ENCODE data around the gene CAD. TPM values are rescaled to one million over a fixed set of nuclear protein-coding genes. Genes with fewer than 3 reads are reported as not detected.

CAD gene
- total RNA-seq, 1 donor from 2014 or later: 27.1 TPM

GRCh38 chr2:27245116-27245515 is 27.9 kb downstream of the CAD start:
- DNase-seq (no peak), ATAC-seq (no peak)
- peaks cover 8% of the 10 kb centered on the region for H3K27me3 ChIP-seq
- intact Hi-C loops (cut with DNase I): no loop called here
- H3K4me1 ChIP-seq: peaks cover 2% of the 10 kb centered on the region
- H3K27ac ChIP-seq: no peak overlapping the region
- no peak overlapping the region for H3K4me3 ChIP-seq
- peaks cover 45% of the 10 kb centered on the region for H3K36me3 ChIP-seq
- H3K9me3 ChIP-seq: no peaks in the 10 kb centered on the region
- no peak for TF ChIP-seq CTCF (IDR thresholded peaks at IDR 0.05)

GRCh38 chr2:27245626-27246025 is 28.5 kb downstream of the CAD start:
- Histone ChIP-seq H3K36me3 (peaks cover 40% of the 10 kb centered on the region), H3K4me1 (peaks cover 5% of the 10 kb centered on the region), H3K9me3 (no peaks in the 10 kb centered on the region), H3K27me3 (peaks cover 13% of the 10 kb centered on the region), H3K27ac (no peak overlapping the region), H3K4me3 (no peak overlapping the region)
- intact Hi-C loops (cut with DNase I): no loop called here
- DNase-seq (no peak), ATAC-seq (no peak)
- TF ChIP-seq CTCF (IDR thresholded peaks at IDR 0.05): no peak

GRCh38 chr2:27247893-27248292 is 30.7 kb downstream of the CAD start:
- Histone ChIP-seq H3K36me3 (peaks cover 17% of the 10 kb centered on the region), H3K4me3 (no peak overlapping the region), H3K4me1 (peaks cover 5% of the 10 kb centered on the region), H3K27me3 (peaks cover 29% of the 10 kb centered on the region), H3K9me3 (no peaks in the 10 kb centered on the region), H3K27ac (no peak overlapping the region)
- intact Hi-C loops (cut with DNase I): no loop called here
- TF ChIP-seq CTCF (IDR thresholded peaks at IDR 0.05): no peak
- DNase-seq (no peak), ATAC-seq (no peak)

DNA sequence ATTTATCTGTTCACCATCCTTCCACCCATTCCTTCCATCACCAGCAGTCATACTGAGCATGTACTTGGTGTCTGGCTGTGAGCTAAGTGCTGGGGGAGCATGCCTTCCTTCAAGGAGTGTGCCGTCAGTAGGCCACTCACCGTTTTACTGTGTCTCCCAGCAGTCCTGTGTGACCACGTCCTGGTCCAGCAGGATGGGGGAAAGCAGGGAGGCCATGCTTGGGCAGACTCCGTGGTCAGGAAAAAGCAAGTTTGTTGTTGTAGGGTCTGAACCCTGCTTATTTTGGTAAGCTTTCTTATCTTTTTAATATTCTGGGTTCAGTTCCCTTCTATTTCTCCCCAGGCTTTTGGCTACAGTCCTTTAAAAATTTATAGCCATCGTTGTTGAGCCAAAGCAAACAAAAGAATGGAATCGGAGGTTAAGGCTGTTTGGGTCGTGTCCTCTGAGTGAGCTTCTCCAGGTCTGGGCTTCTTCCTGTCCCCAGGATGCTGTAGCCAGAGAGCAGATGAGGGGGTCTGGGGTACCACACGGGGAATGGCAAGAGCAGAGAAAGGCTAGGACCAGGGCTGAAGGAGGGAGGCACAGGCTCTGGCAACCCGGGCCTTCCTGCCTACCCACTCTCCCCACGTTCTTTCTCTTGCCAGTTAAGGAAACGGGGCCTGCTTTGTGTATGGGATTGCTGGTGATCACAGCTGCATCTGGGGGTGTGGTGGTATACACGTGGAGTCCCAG is 32.2 kb downstream of the CAD start:
- peaks cover 3% of the 10 kb centered on the region for H3K36me3 ChIP-seq
- peaks cover 32% of the 10 kb centered on the region for H3K27me3 ChIP-seq
- no peak for ATAC-seq
- TF ChIP-seq CTCF (IDR thresholded peaks at IDR 0.05): no peak
- H3K9me3 ChIP-seq: no peaks in the 10 kb centered on the region
- no peak for DNase-seq
- H3K27ac ChIP-seq: no peak overlapping the region
- H3K4me3 ChIP-seq: no peak overlapping the region
- intact Hi-C loops (cut with DNase I): no loop called here
- H3K4me1 ChIP-seq: peaks cover 5% of the 10 kb centered on the region

- TF ChIP-seq CTCF (IDR thresholded peaks at IDR 0.05): peak; percentile 59
- Histone ChIP-seq H3K4me3 (no peak overlapping the region), H3K4me1 (peaks cover 5% of the 10 kb centered on the region), H3K9me3 (no peaks in the 10 kb centered on the region), H3K36me3 (no peaks in the 10 kb centered on the region), H3K27me3 (peaks cover 32% of the 10 kb centered on the region), H3K27ac (no peak overlapping the region)
- DNase-seq (peak; percentile 85), ATAC-seq (peak; percentile 91)
- intact Hi-C loops (cut with DNase I): no loop called here
Observed at GRCh38 chr2:27249891-27250651, 32.9 kb downstream of the CAD start.
